GM18873 (cell line): ENCODE data around the gene CRISP1.
"Not testable (repeated sequence)": the region's sequence is repeated elsewhere in the genome, so short reads cannot be mapped to it uniquely, and the experiment has no call there.

Source experiments
- ATAC-seq: cut with Tn5 transposase; IDR thresholded peaks from one replicate; pipeline ENCODE4 v1.9.1; 2021; ENCODE audit warnings: mild to moderate bottlenecking, moderate library complexity, moderate number of reproducible peaks; ENCODE audit not compliant: unreplicated experiment, low FRiP score

CRISP1 gene

DNA sequence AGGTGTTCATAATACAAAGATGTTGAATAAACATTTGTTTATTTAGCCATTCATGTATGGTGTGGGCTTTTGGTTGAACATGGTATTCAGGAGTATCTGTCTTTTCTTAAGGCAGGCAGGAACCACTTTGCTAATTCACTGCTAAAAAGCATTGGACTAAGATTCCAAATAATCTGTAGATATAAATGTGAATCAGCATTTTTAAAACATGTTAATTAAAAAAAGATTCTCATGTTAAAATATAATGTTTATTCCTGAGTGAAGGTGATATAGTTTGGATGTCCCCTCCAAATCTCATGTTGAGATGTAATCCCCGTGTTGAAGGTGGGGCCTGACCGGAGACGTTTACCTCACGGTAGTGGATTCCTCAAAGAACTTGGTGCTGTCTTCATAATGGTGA is 19.3 kb downstream of the CRISP1 start:
- no peak for ATAC-seq

- no peak for ATAC-seq
These were observed 24.9 kb downstream of the CRISP1 start for GRCh38 chr6:49841424-49841823.

DNA sequence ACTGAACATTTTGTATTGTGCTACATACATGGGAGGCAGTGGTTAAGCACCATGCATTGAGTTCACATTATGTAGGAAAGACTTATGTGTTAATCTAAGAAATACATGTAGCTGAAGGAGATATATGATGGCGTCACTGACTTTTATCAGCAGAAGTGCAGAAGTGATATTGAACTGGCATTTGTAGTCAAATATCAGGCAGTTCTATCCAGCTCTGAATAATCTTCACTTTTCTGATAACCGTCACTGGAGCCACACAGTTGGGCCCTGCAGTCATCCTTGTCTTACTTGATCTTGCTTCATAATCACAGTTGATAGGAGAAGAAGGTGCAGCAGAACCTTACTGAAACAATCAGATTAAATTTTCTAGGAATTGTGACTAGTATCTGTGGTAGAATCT is 26.4 kb downstream of the CRISP1 start:
- ATAC-seq, result no peak

- ATAC-seq, result no peak
These were observed 27.2 kb downstream of the CRISP1 start for GRCh38 chr6:49839162-49839561.

- ATAC-seq, result no peak
These were observed 31.2 kb downstream of the CRISP1 start for GRCh38 chr6:49835140-49835539.

DNA sequence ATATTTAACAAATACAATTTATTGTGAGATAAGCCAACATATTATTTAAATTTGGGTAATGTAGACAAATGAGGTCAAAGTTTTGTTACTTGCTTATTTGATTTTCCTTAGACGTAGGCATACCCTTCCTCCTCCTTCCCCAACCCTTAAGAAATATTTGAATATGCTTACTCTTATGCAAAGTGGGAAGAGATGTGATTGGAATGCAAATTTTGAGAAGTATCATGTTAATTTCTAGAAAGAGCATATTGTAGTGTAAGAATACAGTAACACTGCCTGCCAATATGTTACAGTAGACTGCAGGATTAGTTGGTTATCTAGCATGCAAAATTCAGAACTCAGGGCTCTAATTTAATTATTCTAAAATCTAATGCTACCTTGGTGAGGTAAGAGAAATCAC is 32.9 kb downstream of the CRISP1 start:
- no peak for ATAC-seq

DNA sequence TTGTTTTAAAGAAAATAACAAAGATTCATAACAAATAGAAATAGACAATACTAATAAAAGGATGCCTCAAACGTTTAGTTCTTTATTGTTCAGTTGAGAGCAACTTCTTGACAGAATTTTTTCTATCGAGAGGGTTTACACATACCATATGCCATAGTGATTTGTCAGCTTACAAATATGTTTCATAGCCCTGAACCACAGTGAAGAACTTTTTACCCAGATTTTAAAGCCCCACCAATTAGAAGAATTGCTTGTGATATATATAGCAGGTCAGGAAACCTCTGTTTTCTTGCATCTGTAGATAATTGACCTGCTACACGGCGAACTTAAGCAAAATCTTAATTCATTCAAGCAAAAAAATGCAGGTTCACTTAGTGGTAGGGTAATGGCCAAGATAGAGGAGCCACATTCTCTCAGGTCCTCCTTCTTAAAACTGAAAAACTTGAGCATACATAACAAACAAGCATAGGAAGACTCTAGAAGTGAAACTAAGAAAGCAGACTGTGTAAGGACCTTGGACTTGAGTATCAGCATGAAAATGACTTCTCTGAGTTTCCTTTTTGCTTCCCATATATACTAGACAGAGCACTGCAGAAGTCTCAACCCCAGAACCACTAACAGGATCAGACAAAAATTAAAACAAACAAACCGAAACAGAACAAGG is 39.5 kb downstream of the CRISP1 start:
- ATAC-seq, result peak; percentile 98

DNA sequence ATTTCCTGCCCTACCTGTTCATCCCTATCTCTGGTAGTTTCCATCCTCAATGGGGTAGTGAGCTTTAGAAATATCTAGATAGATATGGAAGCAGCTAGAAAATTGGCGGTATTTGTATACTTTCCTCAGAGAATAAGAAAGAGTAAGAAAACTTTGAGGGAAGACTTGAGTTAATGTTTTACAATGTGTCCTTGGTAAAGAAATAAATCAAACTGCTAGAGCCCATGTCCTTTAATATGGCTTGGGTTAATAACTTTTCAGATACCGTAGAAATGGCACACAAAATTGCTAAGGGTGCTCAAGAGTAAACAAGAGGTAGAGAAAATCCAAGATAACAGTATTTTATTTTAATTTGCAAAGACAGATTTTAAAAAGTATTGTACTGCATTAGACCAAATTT is 51.2 kb downstream of the CRISP1 start:
- no peak for ATAC-seq

DNA sequence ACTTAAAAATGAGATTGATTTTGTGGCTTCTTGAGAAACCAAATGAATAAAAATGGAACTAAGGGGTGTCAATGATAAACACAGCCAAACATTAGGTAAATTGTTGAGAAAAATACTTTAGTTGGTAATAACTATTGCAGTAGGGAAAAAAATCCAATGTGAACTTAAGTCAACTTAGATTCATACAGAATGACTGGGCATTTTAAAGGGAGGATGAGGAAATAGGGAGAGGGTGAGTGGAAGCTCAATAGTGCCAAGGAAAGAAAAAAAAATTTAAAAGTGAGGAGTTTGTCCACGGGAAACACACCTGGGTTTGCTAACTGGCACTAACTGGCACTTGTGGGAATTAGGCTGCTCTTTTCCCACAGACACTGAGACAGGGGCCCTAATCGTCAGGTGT is 53.1 kb downstream of the CRISP1 start:
- ATAC-seq, result no peak

GRCh38 chr6:49806145-49806544 is 60.2 kb downstream of the CRISP1 start:
- ATAC-seq, result no peak

DNA sequence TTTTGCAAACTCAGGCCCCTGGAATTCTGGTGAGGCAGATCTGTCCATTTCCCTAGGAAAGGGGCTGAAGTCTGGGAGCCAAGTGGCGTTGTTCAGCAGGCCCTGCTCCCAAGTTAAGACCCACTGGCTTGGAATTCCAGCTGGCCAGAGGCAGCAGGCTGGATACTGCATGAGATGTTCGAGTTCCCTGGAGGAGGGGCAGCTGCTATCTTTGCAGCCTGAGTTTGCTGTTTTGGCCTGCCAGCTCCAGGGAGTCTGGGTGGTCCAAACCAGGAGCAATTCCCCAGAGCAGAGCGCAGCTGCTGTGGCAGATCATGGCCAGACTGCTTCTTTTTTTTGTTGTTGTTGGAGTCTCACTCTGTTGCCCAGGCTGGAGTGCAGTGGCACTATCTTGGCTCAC is 61.1 kb downstream of the CRISP1 start:
- ATAC-seq, result no peak

GRCh38 chr6:49801525-49801924 is 64.8 kb downstream of the CRISP1 start:
- no peak for ATAC-seq

GRCh38 chr6:49799090-49799489 is 67.2 kb downstream of the CRISP1 start:
- ATAC-seq, result no peak

DNA sequence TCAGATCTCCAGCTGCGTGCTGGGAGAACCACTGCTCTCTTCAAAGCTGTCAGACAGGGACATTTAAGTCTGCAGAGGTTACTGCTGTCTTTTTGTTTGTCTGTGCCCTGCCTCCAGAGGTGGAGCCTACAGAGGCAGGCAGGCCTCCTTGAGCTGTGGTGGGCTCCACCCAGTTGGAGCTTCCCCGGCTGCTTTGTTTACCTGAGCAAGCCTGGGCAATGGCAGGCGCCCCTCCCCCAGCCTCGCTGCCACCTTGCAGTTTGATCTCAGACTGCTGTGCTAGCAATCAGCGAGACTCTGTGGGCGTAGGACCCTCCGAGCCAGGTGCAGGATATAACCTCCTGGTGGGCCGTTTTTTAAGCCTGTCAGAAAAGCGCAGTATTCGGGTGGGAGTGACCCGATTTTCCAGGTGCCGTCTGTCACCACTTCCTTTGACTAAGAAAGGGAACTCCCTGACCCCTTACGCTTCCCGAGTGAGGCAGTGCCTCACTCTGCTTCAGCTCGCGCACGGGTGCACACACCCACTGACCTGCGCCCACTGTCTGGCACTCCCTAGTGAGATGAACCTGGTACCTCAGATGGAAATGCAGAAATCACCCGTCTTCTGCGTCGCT is 69.4 kb downstream of the CRISP1 start:
- ATAC-seq, result not testable (repeated sequence)

- no peak for ATAC-seq
These were observed 76.0 kb downstream of the CRISP1 start for GRCh38 chr6:49790341-49790740.

DNA sequence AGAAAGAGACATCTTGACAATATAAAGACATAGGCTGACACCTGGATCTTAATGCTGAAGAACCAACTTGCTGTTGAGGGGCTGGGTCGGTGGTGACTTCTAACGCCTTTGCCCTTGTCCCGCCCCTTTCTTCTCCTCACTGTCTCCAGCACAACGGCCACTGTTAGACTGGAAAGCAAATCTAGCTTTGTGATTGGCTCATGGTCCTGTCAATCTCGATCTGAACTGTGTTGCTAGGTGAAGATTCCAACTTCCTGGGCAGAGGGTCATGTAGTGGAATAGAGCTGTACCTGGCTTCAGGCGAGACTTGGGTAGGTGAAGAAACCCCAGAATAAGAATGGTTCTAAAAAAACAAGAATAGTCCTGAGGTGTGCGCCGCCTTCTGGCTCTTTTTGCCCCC is 79.2 kb downstream of the CRISP1 start, which contains the start of gene PGK2:
Gene PGK2, minus strand, starts transcription at position 110 of the 400 bp plus-strand sequence. Its CDS starts 98 bp downstream, at position 12.
- no peak for ATAC-seq

GRCh38 chr6:49784272-49784671 is 82.1 kb downstream of the CRISP1 start:
- no peak for ATAC-seq
